HG03571 (cell line): Measurements from ENCODE around the gene SAMD5.

ENCODE experiments used
- ATAC-seq: cut with Tn5 transposase; IDR thresholded peaks from one replicate; pipeline ENCODE4 v1.9.1; 2021; ENCODE audit not compliant: unreplicated experiment

SAMD5 gene

DNA sequence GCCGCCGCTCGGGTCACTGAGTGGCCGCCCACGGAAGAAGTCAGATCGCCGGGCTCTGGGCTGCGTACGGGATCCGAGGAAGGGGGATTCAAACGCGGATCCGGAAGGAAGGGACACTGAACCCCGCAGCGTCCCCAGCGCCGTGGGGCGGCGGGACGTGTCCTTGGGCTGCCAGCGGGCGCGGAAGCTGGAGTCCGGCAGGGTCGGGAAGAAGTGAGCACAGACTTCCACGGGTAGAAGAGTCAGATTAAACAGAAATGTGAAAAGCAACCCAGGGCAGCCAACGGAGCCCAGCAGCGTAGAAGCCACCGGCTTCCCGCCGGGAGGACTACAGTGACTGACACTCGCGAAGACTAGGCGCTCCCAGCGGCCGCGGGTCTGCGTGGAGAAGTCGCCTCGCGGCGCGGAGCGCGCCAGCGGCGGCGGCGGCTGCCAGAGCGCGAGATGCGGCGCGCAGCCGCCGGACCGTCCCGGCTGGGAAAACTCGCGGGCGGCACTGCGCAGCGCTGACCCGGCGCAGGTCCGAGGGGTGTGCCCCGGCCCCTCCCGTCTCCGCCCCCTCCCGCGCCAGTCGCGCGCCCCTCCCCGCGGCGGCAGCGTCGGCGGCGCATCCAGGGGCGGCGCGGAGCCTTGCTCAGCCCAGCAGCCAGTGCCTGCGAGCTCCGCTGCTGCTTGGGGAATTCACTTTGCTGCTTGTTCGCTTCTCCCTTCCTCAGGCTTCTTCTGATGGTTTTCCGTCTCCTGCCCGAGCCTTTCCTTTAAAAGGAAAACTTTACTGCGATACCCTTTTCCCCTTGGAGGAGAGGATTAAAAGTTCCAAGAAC, at the start of gene SAMD5:
TSS of gene SAMD5 (plus strand) at position 649 of the 824 bp plus-strand sequence. CDS start 239 bp downstream, outside the sequence.
- peak; percentile 51 for ATAC-seq

DNA sequence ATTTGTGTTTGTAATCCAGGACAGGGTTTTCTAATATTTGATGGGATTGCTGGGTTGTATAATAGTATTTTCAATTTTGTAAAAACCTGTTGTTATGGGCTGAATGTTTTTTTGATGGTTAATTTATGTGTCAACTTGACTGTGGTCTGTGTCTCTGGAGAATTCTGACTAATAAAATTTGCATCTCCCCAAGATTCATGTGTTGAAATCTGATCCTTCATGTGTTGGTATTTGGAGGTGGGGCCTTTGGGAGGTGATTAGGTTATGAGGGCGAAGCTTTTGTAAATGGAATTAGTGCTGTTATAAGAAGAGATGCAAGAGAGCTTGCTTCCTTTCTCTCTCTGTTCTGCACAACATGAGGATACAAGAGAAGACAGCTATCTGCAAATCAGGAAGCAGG, 48.7 kb upstream of the SAMD5 start:
- ATAC-seq: no peak

DNA sequence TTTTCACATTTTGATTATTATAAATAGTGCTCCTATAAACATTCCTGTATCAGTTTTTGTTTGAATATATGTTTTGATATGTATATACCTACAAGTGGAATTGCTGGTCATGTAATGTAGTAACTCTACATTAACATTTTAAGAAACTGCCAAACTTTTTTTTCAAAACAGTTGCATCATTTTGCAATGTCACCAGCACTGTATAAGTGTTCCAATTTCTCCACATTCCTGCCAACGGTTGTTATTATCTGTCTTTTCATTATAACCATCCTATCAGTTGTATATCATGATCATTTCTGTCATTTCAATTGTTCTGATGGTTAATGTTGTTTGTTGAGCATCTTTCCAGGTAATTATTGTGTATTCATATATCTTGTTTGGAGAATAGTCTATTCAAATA, 44.8 kb upstream of the SAMD5 start:
- ATAC-seq: no peak

DNA sequence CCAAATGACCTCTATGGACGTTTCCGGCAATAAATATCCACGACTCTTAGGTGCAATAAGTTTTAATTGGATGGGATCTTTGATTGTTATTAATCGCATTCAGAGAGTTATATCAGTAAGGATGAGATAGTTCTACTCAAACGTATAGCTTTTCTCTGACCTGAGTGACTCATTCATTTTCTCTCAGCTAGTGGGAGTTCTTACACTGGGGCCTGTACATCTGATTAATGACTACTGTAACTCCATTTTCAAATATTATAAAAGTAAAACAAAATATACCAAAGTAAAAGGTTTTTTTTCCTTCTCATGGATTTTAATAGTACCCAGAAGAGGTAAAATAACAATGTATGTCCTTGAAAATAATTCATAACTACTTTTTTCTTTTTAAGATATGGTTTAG, 41.1 kb upstream of the SAMD5 start:
- ATAC-seq: no peak

DNA sequence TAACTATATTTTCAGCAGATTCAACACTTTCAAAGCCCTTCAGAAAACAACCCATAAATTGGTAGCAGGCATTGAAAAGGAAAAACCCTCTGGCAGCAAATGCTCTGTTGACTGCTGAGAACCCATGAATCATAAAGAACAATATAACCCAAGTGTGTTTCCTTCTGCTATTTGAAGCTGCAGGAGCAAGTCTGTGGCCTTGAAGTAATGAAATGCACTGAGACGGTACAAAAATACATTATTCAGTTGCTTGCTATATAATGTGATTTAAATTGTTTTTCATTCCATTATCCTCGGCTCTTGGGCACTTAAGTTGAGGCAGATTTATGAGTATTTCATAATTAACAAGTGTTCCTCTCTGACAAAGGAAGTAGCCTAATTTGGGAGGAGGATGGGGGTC, 40.6 kb upstream of the SAMD5 start:
- no peak for ATAC-seq

DNA sequence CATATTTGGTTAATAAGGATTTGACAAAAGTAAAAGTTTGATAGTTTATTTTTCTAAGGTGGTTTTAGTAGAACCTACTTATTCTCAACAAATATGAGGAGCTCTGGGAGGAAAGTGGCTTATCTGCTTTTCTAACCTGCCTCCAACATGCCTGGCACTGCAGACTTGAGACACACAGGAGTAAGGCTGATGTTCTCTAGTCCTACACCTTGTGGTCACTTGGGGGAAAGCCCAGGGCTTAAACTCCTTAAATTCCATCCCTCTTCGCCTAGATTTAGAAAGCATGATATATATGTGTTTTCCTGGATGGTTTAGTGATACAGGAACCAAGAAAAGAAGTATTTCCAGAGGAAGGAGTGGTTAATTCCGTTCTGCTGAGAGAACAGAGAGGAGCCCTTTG, 39.9 kb upstream of the SAMD5 start:
- no peak for ATAC-seq

DNA sequence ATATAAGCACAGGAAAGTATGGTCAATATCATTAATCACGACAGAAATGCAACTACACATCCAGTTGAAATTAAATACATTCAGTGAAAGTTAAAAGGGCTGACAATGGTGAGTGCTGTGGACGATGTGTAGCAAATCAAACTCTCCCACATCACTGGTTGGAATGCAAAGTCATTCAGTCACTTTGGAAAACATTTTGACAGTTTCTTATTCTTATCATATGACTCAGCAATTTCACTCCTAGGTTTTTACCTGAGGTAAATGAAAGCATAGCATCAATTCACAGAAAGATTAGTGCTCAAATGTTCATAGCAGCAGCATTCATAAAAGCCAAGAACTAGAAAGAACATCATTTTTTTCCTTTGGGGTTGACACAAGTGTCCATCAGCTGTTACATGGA, 28.6 kb upstream of the SAMD5 start:
- ATAC-seq: no peak

DNA sequence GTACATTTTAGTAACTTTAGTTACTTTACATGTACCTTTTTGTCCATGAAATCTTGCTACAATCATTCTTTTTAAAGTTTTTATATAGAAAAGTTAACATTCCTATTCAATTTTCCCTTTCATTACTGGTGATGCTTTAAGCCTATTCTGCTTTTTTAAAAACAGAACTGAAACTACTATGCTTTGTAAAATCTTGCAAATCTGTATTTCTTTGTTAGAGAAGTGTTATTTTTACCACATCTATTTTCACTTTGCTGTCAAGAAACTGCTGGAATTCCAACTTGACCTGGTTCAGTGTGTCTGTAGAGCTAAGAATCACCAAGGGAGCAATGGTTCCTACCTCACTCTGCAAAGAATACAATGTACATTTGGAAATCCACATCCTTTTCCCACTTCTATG, 21.8 kb upstream of the SAMD5 start:
- ATAC-seq: no peak

DNA sequence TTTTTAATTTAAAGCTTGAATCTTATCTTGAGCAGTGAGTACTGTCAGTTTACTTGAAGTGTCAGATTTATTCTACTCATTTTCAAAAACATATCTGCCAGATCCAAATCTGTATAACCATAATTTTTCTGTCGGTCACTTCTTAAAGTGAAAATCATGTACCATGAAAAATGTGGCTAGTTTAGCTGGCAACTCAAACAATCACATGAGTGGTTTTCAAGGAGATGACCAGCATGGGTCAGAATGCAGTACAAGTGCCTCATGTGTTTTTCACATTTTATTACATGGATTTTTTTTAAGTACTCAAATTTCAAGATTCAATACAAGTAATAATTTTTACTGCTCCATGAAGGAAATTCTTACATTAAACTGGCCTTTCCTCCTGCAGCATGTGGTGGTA, 11.0 kb upstream of the SAMD5 start:
- no peak for ATAC-seq

DNA sequence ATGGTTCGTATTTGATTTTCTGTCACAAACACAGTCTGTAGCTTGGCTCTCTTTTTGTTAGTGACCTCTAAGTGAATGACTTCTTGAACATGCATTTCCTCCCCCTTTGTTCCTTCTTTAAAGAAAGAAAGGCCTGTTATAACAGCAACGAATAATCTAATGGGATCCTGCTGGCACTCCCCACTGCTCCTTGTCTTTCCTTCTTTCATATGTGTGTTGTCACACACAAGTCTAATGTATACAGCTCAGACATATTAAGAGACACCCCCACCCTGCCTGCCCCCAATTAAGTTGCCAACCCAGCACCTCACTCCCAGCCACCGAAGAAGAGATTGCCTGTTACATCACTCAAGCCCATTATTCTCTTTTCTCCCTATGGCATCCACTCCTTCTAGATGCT, 4.9 kb upstream of the SAMD5 start:
- no peak for ATAC-seq

DNA sequence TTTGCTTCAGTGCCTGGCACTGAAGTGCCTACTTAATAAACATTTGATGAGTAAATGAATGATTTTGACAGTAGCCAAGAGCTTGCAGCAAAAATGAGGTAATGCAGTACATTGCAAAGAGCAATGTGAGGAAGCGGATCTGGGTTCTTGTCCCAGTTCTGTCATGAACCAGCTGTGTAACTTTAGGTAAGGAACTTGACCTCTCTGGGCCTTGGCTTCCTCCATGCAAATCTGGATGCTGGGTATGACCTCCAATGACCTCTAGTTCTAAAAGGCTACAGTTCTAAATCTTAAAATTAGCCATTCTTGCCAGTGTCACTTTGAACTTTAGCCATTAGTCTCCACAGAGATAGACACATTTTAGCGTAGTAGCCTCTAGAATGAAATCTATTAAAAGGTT, 3.6 kb upstream of the SAMD5 start:
- no peak for ATAC-seq

DNA sequence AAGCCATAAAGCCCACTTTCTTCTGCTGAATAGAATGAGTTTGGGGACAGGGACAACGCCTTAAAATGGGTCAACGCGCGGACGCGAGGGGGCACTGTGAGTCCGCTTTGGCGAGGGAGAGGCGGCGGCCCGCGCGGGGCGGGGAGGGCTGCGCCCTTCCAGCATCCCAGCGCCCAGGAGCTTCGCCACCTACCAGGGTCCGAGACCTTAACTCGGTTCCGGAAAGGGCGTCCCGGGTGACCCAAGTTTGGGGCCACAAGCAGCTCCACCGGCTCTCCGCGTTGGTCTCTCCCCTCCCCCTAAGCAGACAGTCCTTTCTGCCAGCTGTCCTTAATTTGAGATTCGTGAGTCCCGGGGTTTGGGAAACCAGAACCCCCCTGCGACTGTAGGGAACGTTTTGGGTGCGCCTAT, 1.8 kb upstream of the SAMD5 start:
- peak; percentile 27 for ATAC-seq

DNA sequence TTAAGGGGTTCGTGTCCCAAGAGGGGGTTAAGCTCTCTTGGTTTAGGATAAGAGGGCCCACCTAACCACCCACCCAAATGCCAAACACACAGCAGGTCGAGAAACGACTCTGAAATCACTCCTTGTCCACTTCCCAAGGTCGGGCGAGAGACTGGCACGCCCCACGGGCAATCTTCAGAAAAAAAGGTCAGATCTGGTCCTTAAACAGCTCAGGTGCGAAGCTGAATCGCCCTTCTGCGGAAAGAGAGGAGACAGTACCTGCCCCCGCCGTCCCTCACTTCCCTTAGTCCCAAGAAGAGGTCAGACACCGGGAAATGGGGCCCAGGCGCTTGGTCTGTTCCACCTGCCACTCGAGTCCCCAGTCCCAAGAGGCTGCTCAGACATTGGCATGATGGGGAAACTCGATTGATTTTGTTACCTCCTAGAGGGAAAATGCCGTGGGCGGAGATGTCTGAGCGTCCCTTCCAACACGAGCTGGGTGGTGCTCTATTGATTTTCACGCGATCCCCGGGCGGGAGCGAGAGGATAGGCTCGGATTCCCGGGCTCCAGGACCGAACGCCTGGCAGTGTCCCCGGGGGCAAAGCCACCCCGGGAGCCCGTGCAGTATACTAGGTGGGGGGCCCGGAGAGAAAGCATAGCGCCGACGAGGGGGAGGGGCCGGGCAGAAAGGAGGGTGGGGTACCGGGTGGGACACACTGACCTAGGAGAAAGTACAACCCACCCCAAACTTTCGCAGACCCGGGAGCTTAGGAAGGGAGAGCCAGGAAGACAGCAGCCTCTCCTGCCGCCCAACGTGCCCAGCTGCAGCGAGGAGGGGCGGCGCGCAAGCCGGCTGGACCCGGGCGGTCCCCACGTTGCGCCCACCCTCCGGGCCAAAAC, 1.1 kb upstream of the SAMD5 start:
- ATAC-seq: no peak

DNA sequence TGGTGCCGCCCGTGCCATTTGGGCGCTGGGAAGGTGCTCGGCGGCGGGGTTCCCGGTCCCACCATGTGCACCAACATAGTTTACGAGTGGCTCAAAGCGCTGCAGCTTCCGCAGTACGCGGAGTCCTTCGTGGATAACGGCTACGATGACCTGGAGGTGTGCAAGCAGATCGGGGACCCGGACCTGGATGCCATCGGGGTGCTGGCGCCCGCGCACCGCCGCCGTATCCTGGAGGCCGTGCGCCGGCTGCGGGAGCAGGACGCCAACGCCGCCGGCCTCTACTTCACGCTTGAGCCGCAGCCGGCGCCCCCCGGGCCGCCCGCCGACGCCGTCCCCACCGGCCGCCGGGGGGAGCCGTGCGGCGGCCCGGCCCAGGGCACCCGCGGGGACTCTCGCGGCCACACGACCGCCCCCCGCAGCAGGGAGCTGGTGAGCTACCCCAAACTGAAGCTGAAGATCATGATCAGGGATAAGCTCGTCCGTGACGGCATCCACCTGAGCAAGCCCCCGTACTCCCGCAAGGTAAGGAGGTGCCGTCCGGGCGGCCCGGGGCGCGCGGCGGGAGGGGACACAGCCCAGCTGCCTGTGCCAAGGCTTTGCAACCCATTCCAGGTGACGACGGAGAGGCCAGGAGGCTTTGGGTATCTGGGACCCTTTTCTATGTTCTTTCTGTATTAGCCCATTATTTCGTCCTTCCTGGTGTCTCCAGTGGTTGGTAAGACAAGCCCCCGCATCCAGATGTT, 547 bp downstream of the SAMD5 start:
- ATAC-seq: no peak

DNA sequence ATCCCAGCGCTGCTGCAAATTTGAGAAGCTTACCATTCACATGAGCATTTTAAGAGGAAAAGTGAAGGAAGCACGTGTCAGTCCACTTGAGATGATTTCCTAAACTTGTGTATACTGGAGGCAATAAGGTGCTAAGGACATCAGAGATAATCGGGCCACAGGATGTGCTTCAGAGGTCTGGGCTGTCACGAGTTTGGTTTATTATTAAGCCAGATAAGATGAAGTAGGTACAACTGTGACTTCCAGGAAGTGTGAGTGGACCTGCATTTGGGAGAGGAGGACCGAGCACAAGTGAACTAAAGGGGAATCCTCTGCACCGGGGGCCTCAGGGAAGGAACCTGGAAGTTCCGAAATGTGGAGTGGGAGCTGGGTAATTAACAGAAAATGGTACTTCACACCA, 1.4 kb downstream of the SAMD5 start:
- peak; percentile 63 for ATAC-seq

DNA sequence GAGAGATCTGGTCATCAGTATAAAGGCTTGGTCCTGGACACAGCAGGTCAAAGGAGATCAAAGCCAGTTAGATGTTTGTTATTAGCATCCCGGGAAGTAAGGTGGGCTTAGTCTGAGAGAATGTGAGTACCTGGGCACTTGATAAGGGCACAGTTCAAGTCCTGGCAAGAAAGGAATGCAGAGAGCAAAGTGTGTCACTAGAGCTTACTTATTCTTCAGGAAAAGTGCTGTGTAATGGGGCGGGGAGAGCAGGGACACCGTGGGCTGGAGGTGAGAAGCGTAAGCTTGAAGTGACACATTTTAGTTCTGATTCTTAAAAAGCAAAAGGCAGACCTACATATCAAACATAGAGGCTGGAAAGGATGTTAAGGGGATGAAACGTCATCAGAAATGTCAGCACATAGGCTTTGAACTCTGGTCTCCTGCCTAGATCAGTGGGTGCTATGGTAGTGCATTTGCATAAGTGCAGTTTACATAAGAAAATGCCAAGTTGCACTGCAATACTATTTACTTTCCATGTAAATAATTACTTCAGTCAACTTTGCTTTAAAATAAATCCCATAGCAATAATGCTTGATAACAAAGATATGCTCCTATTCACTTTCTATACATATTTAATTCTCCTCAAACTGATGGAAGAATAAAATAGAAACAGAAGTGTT, 2.6 kb downstream of the SAMD5 start:
- no peak for ATAC-seq

DNA sequence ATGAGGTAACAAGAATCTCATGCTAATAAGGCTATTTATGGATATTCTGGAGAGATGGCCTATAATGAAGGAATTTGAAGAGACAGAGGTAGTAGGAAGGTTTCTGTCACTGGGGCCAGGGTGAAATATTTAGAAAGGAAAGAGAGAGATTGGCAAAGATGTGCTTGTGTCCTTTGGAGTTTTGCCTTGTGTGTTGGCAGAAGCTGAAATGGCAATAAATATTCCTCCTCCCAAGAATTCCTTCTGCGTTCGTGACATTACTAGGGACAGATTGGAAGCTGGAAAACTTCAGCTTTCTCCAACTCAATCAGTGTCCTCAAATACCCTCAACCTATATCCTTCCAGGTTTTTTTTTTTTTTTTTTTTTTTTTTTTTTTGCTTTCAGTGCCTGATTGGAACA, 6.3 kb downstream of the SAMD5 start:
- no peak for ATAC-seq

DNA sequence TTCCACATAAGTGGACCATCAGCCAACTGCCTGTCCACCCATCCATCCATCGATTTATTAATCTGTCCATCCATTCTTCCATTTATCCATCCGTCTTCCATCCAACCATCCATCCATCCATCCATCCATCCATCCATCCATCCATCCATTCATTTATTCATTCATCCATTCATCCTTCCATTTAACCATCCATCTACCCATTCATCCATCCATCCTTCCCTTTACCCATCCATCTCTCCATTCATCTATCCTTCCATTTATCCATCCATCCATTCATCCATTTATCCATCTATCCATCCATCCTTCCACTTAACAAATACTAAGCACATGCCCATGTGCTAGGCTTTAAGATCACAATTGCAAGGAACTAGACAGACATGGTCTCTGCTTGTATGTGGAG, 6.8 kb downstream of the SAMD5 start:
- ATAC-seq: no peak

DNA sequence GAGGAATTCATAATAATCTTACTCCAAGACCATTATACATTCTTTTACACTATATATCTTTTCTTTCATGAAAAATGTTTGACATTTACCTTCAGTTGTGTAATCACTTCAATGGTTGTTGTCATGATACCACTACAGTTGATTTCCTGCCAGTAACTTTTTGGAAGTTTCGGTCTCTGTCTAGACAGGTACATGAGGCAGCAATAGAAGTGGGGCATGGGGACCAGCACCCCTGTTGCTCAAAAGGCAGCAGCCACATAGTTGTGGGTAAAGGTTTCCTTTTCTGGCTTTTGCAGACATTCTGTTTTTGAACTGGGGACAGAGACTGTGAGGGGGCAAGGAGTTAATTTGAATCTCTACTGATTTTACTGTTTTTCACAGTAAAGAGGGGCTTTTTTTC, 14.1 kb downstream of the SAMD5 start:
- ATAC-seq: no peak

DNA sequence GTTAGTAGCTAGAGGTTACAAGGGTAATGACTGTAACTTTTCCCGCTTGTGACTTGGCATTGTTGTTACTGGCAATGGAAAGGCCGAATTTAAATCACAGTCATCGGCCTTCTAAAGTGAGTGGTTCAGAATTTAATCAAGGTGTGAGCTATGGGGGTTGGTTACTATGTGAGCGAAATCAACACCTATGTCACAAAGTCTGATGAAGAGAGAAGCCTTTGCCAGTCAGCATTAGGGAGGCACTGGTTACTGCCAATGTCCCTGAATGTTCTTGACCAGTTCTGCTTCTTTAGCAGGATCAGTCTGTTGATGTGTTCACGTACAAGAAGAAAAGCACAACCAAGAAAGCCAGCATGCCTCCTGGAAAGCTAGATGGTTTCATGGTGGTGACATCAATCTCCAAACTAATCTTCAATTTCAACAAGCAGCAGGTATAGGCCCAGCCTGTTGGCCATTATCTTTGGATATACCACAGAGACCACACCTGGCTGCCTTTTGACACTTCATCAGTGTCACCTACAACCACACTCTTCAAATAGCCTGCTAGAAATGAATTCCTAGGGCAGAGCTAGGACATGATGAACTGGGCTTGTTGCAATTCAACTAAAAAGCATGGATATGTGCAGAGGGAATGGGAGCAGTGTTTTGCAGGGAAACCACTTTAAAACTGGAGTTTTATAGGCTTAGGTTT, 17.2 kb downstream of the SAMD5 start:
- no peak for ATAC-seq
